ENCODE results near the gene GSTO2. TPM values are rescaled to one million over a fixed set of nuclear protein-coding genes. Genes with fewer than 3 reads are reported as not detected.
"Not testable (repeated sequence)": the region's sequence is repeated elsewhere in the genome, so short reads cannot be mapped to it uniquely, and the experiment has no call there.

GSTO2 gene
- total RNA-seq, 4 donors from 2014 or later, result 0.30 to 1.7 (median 1.0) TPM

DNA sequence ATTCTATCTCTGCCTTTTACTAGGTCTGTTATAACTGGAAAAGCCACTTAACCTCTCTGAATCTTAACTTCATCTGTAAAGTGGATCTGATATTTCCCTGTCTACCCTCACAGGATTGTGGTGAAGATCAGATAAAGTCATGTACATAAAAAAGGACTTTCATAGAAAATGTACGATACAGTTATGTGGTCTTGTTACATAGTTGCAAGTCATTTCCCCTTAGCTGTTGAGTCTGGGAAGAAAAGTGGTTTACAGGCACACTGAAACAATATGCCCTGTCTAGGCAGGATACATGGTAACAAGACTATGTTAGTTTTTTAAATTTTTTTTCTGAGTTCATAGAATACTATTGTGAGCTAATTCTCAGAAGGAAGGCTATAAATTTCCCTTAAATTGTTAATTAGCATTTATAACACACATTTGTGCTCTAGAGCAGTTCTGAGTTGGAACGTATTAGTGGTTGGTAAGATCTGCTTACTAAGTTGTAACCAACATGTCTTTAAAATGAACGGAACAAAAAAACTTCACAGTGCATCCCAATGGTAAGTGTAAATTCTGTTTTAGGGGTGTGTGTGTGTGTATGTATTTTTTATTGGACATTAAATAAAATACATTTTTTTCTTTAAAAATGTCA, 21.4 kb upstream of the GSTO2 start:
- no peaks in the 10 kb centered on the region for H3K4me1 ChIP-seq
- H3K27ac ChIP-seq, result no peak overlapping the region
- DNase-seq (ENCODE audit: low spot score in 2 of 2), result no peak
- no peak for TF ChIP-seq POLR2A (IDR thresholded peaks at IDR 0.05)
- TF ChIP-seq, protein P1, sequence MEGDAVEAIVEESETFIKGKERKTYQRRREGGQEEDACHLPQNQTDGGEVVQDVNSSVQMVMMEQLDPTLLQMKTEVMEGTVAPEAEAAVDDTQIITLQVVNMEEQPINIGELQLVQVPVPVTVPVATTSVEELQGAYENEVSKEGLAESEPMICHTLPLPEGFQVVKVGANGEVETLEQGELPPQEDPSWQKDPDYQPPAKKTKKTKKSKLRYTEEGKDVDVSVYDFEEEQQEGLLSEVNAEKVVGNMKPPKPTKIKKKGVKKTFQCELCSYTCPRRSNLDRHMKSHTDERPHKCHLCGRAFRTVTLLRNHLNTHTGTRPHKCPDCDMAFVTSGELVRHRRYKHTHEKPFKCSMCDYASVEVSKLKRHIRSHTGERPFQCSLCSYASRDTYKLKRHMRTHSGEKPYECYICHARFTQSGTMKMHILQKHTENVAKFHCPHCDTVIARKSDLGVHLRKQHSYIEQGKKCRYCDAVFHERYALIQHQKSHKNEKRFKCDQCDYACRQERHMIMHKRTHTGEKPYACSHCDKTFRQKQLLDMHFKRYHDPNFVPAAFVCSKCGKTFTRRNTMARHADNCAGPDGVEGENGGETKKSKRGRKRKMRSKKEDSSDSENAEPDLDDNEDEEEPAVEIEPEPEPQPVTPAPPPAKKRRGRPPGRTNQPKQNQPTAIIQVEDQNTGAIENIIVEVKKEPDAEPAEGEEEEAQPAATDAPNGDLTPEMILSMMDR (IDR thresholded peaks at IDR 0.05), result no peak
- no peak for TF ChIP-seq EP300 (IDR thresholded peaks at IDR 0.05)
- peaks cover 0 to 5% of the 10 kb centered on the region in 2 donors for H3K27me3 ChIP-seq
- no peaks in the 10 kb centered on the region for H3K36me3 ChIP-seq
- no peaks in the 10 kb centered on the region for H3K9me3 ChIP-seq
- no peak overlapping the region for H3K4me3 ChIP-seq
- 77 to 81% methylated on average over 3 of the region's 3 CpGs for WGBS, 2 donors

DNA sequence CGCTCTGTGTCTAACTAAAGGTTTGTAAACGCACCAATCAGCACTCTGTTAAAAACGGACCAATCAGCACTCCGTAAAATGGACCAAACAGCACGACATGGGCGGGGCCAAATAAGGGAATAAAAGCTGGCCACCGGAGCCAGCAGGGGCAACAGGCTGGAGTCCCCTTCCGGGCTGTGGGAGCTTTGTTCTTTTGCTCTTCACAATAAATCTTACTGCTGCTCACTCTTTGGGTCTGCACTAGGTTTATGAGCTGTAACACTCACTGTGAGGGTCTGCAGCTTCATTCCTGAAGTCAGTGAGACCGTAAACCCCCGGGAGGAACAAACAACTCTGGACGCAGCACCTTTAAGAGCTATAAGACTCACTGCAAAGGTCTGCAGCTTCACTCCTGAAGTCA, 20.1 kb upstream of the GSTO2 start:
- not testable (repeated sequence) for H3K4me3 ChIP-seq; H3K4me1 ChIP-seq; H3K36me3 ChIP-seq; H3K27me3 ChIP-seq; H3K9me3 ChIP-seq; DNase-seq (ENCODE audit: low spot score in 2 of 2); H3K27ac ChIP-seq
- WGBS, 2 donors, result 64 to 75% methylated on average over 10 to 11 of the region's 11 CpGs

DNA sequence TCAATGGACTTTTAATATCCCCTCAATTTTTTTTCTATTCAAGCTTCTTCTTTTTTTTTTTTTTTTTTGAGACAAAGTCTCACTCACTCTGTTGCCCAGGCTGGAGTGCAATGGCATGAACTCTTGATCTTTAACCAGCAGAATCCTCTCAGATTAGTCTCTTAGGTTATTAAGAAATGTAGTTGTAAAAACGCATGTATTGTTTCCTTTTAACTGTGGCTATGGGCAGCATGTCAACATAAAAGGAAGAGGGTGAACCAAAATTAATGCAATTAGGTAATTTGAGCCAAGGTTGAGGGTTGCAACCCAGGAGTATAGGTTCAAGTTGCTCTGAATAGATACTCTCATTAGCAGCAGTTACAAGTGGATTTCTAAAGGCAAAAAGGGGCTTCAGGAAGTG, 18.6 kb upstream of the GSTO2 start:
- Histone ChIP-seq H3K9me3 (no peaks in the 10 kb centered on the region), H3K4me3 (no peak overlapping the region), H3K27me3 (peaks cover 0 to 5% of the 10 kb centered on the region in 2 donors), H3K36me3 (no peaks in the 10 kb centered on the region), H3K27ac (no peak overlapping the region), H3K4me1 (peaks cover 0 to 10% (median 3%) of the 10 kb centered on the region in 4 donors)
- WGBS, 2 donors, result 25 to 39% methylated on average over 1 of the region's 1 CpG
- no peak for DNase-seq (ENCODE audit: low spot score in 2 of 2)
- TF ChIP-seq EP300 (IDR thresholded peaks at IDR 0.05) (no peak), POLR2A (IDR thresholded peaks at IDR 0.05) (no peak)
- TF ChIP-seq, protein P1 (IDR thresholded peaks at IDR 0.05), result no peak

- no peak for TF ChIP-seq EP300 (IDR thresholded peaks at IDR 0.05)
- no peak for TF ChIP-seq POLR2A (IDR thresholded peaks at IDR 0.05)
- TF ChIP-seq, protein P1 (IDR thresholded peaks at IDR 0.05), result no peak
- Histone ChIP-seq H3K4me1 (peaks cover 0 to 18% (median 8%) of the 10 kb centered on the region in 4 donors), H3K9me3 (no peaks in the 10 kb centered on the region), H3K36me3 (no peaks in the 10 kb centered on the region), H3K4me3 (no peak overlapping the region), H3K27me3 (peaks cover 0 to 5% of the 10 kb centered on the region in 2 donors), H3K27ac (no peak overlapping the region)
- no peak for DNase-seq (ENCODE audit: low spot score in 2 of 2)
- WGBS, 2 donors, result 88 to 91% methylated on average over 6 of the region's 6 CpGs
These were observed 17.5 kb upstream of the GSTO2 start for GRCh38 chr10:104251443-104251842.

DNA sequence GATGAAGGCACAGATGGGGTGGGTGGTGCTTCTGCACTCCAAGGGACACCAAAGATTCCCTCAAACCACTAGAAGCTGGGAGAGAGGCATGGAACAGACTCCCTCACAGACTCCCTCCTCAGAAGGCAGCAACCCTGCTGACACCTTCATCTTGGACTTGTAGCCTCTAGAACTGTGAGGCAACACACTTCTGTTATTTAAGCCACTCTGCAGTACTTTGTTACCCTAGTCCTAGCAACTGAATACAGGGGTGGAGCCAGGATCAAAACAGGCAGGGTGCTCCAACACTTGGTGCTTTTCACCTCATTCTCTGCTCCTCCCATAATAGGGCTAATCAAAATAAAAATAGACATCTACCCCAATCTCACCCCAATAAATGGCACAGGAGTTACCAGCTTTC, 16.6 kb upstream of the GSTO2 start:
- H3K9me3 ChIP-seq, result no peaks in the 10 kb centered on the region
- no peak overlapping the region for H3K4me3 ChIP-seq
- H3K36me3 ChIP-seq, result no peaks in the 10 kb centered on the region
- peaks cover 0 to 27% (median 14%) of the 10 kb centered on the region in 4 donors for H3K4me1 ChIP-seq
- H3K27me3 ChIP-seq, result peaks cover 0 to 5% of the 10 kb centered on the region in 2 donors
- DNase-seq (ENCODE audit: low spot score in 2 of 2), result no peak
- TF ChIP-seq EP300 (IDR thresholded peaks at IDR 0.05), result no peak
- no peak for TF ChIP-seq POLR2A (IDR thresholded peaks at IDR 0.05)
- TF ChIP-seq, protein P1 (IDR thresholded peaks at IDR 0.05), result no peak
- H3K27ac ChIP-seq, result no peak overlapping the region
